GM23338 (cell line): ENCODE measurements around the gene NUCKS1. TPM values are rescaled to one million over a fixed set of nuclear protein-coding genes. Genes with fewer than 3 reads are reported as not detected.

Experiments
- ATAC-seq: fragments of 200-7000 bp; cut with Tn5 transposase; 3 replicates; pipeline ENCODE4 v1.9.1; 2020
- DNase-seq: peaks from one replicate; pipeline ENCODE4 v3.0.0-alpha.2; 2015; ENCODE audit warnings: low spot score
- H2AFZ ChIP-seq: fragments of 200-600 bp; sonication (generic); 2 replicates; pipeline ENCODE4 v1.8.0; 2016; ENCODE audit warnings: antibody characterized with exemption, mild to moderate bottlenecking, moderate library complexity
- H3F3A ChIP-seq: fragments of 200-600 bp; sonication (generic); replicated peaks from 2 replicates; pipeline ENCODE4 v1.8.0; 2017; ENCODE audit warnings: antibody characterized with exemption, mixed run types, low read depth
- H3K27ac ChIP-seq: fragments of 200-600 bp; sonication (generic); 2 replicates; pipeline ENCODE4 v1.6.1; 2016; ENCODE audit warnings: low read depth
- H3K27me3 ChIP-seq: fragments of 200-600 bp; sonication (generic); 2 replicates; pipeline ENCODE4 v1.8.0; 2016; ENCODE audit warnings: mild to moderate bottlenecking, mixed run types, moderate library complexity; ENCODE audit not compliant: insufficient read depth
- H3K36me3 ChIP-seq: fragments of 200-600 bp; sonication (generic); 2 replicates; pipeline ENCODE4 v1.8.0; 2016; ENCODE audit warnings: mild to moderate bottlenecking; ENCODE audit not compliant: insufficient read depth
- H3K4me1 ChIP-seq: fragments of 200-600 bp; sonication (generic); 2 replicates; pipeline ENCODE4 v1.8.0; 2016; ENCODE audit warnings: mild to moderate bottlenecking, moderate library complexity; ENCODE audit not compliant: insufficient read depth
- H3K4me2 ChIP-seq: fragments of 200-600 bp; sonication (generic); 2 replicates; pipeline ENCODE4 v1.7.1; 2017; ENCODE audit warnings: mixed run types
- H3K4me3 ChIP-seq: fragments of 200-600 bp; sonication (generic); 2 replicates; pipeline ENCODE4 v1.6.1; 2016; ENCODE audit warnings: mixed run types
- H3K79me2 ChIP-seq: fragments of 200-600 bp; sonication (generic); replicated peaks from 2 replicates; pipeline ENCODE4 v1.8.0; 2017; ENCODE audit warnings: mild to moderate bottlenecking; ENCODE audit not compliant: insufficient read depth
- H3K9me2 ChIP-seq: fragments of 200-600 bp; sonication (generic); 2 replicates; pipeline ENCODE4 v1.8.0; 2017; ENCODE audit not compliant: insufficient read depth
- H4K20me1 ChIP-seq: fragments of 200-600 bp; sonication (generic); replicated peaks from 2 replicates; pipeline ENCODE4 v1.8.0; 2017; ENCODE audit warnings: mild to moderate bottlenecking; ENCODE audit not compliant: insufficient read depth
- H3K27ac Mint-ChIP-seq: 2 replicates; pipeline ENCODE4 v1.8.0; 2020; ENCODE audit warnings: inconsistent platforms, mild to moderate bottlenecking, moderate library complexity, mixed read lengths
- H3K27me3 Mint-ChIP-seq: 3 replicates; pipeline ENCODE4 v1.8.0; 2022; ENCODE audit warnings: low read depth, mild to moderate bottlenecking, moderate library complexity, mixed read lengths, inconsistent platforms; ENCODE audit not compliant: insufficient read depth, poor library complexity
- H3K36me3 Mint-ChIP-seq: 3 replicates; pipeline ENCODE4 v1.8.0; 2021; ENCODE audit warnings: low read depth, mild to moderate bottlenecking, inconsistent platforms, moderate library complexity, mixed read lengths
- H3K4me1 Mint-ChIP-seq: 3 replicates; pipeline ENCODE4 v1.8.0; 2020; ENCODE audit warnings: mild to moderate bottlenecking, inconsistent platforms, mixed read lengths
- H3K4me3 Mint-ChIP-seq: 3 replicates; pipeline ENCODE4 v1.8.0; 2021; ENCODE audit warnings: moderate library complexity, mild to moderate bottlenecking, inconsistent platforms, mixed read lengths
- H3K9me3 Mint-ChIP-seq: 3 replicates; pipeline ENCODE4 v1.8.0; 2020; ENCODE audit warnings: moderate library complexity, mild to moderate bottlenecking, inconsistent platforms, mixed read lengths
- CREB1 ChIP-seq: fragments of 250-450 bp; sonication (Bioruptor Pico); IDR thresholded peaks from 2 replicates; pipeline ENCODE4 v1.5.0; 2020; ENCODE audit warnings: low read depth, mild to moderate bottlenecking, moderate library complexity
- CTCF ChIP-seq, 2 experiments: fragments of 200-600 bp in 1 of 2; sonication (generic) in 1 of 2; conservative IDR thresholded peaks; 2 replicates each; pipeline versions ENCODE4 v1.5.1 to v1.6.1; 2016 to 2017; ENCODE audit warnings: antibody characterized with exemption in 2 of 2, low read depth in 2 of 2, mild to moderate bottlenecking in 2 of 2, moderate library complexity in 1 of 2
- ETS1 ChIP-seq: IDR thresholded peaks from 2 replicates; pipeline ENCODE4 v1.6.1; 2016; ENCODE audit warnings: antibody characterized with exemption
- EZH2 ChIP-seq: fragments of 200-600 bp; sonication (generic); IDR thresholded peaks from one replicate; pipeline ENCODE4 v1.8.0; 2017; ENCODE audit warnings: antibody characterized with exemption, mild to moderate bottlenecking, low read depth; ENCODE audit not compliant: unreplicated experiment
- EZH2phosphoT487 ChIP-seq: fragments of 200-600 bp; sonication (generic); IDR thresholded peaks from one replicate; pipeline ENCODE4 v1.8.1; 2018; ENCODE audit warnings: antibody characterized with exemption; ENCODE audit not compliant: unreplicated experiment
- JUNB ChIP-seq: IDR thresholded peaks from one replicate; pipeline ENCODE4 v1.6.1; 2016; ENCODE audit warnings: antibody characterized with exemption; ENCODE audit not compliant: unreplicated experiment
- NANOG ChIP-seq: IDR thresholded peaks from 2 replicates; pipeline ENCODE4 v1.6.1; 2016; ENCODE audit warnings: antibody characterized with exemption, borderline replicate concordance
- POLR2AphosphoS5 ChIP-seq: IDR thresholded peaks from 2 replicates; pipeline ENCODE4 v1.6.1; 2016; ENCODE audit warnings: antibody characterized with exemption, low read depth
- REST ChIP-seq: IDR thresholded peaks from one replicate; pipeline ENCODE4 v1.6.1; 2018; ENCODE audit warnings: antibody characterized with exemption; ENCODE audit not compliant: unreplicated experiment
- STAT1 ChIP-seq: IDR thresholded peaks from one replicate; pipeline ENCODE4 v1.6.1; 2016; ENCODE audit warnings: antibody characterized with exemption; ENCODE audit not compliant: unreplicated experiment
- ZNF114 ChIP-seq: fragments of 250-450 bp; sonication (Bioruptor Pico); IDR thresholded peaks from 2 replicates; pipeline ENCODE4 v1.5.0; 2020; ENCODE audit warnings: mild to moderate bottlenecking, moderate library complexity
- ZNF331 ChIP-seq: fragments of 250-450 bp; sonication (Bioruptor Pico); IDR thresholded peaks from 2 replicates; pipeline ENCODE4 v1.5.0; 2020; ENCODE audit warnings: low read depth, mild to moderate bottlenecking, moderate library complexity
- ZNF462 ChIP-seq: fragments of 250-450 bp; sonication (Bioruptor Pico); IDR thresholded peaks from 2 replicates; pipeline ENCODE4 v1.5.0; 2020; ENCODE audit warnings: mild to moderate bottlenecking, moderate library complexity
- polyA plus RNA-seq: library from polyadenylated mRNA; unstranded; fragments of >200 nt; fragmentation: Nextera tagmentation; extraction: Ambion mirVana; gene quantifications from 2 replicates; pipeline ENCODE4 v1.2.1, GENCODE V29; 2016
- total RNA-seq: library from RNA; depleted of rRNA; stranded (reverse); fragments of >200 nt; shearing (Covaris generic); gene quantifications from 2 replicates; pipeline ENCODE4 v1.2.3, GENCODE V29; 2014

The NUCKS1 gene
- total and polyA plus RNA-seq, 2 experiments from 2014 or later = 255 to 307 TPM

- H3K4me2 ChIP-seq = no peak overlapping the region
- H2AFZ ChIP-seq = no peak overlapping the region
- peaks cover 3% of the 10 kb centered on the region; the same call in 1 of the 2 replicates for H3F3A ChIP-seq
- no peaks in the 10 kb centered on the region for H3K27me3 ChIP-seq
- no peak for ATAC-seq
- Mint-ChIP-seq H3K36me3 (peaks cover 80% of the 10 kb centered on the region), H3K4me1 (no peaks in the 10 kb centered on the region), H3K4me3 (no peak overlapping the region), H3K27me3 (peaks cover 2% of the 10 kb centered on the region), H3K9me3 (no peaks in the 10 kb centered on the region), H3K27ac (0 out of 2 replicates have a peak overlapping the region, but pooled peaks have one; percentile 44)
- peaks cover 54% of the 10 kb centered on the region for H4K20me1 ChIP-seq
- peaks cover 77% of the 10 kb centered on the region for H3K79me2 ChIP-seq
- TF ChIP-seq STAT1 (no peak), ZNF114 (no peak), EZH2phosphoT487 (no peak), EZH2 (no peak), ZNF331 (CRISPR knock-in tag) (no peak), ZNF462 (no peak), NANOG (no peak), POLR2AphosphoS5 (no peak), JUNB (no peak), REST (no peak), ETS1 (no peak), CTCF (conservative IDR thresholded peaks at IDR 0.05; ENCODE audit: low read depth in 2 of 2) (no peak), CREB1 (no peak)
- H3K36me3 ChIP-seq = peaks cover 44% of the 10 kb centered on the region
- no peaks in the 10 kb centered on the region for H3K9me2 ChIP-seq
- H3K4me1 ChIP-seq = no peaks in the 10 kb centered on the region
- H3K4me3 ChIP-seq = no peak overlapping the region
- DNase-seq = no peak
- H3K27ac ChIP-seq = no peak overlapping the region
Measured at GRCh38 chr1:205726619-205727125, 23.3 kb downstream of the NUCKS1 start.
